HCT116 (cell line): ENCODE data around the gene GSTA4.

Experiments used
- CTCF ChIP-seq, 3 experiments: fragments of 200-600 bp in 1 of 3; sonication (generic) in 1 of 3; IDR thresholded peaks in 2 of 3; conservative IDR thresholded peaks in 1 of 3; 2 replicates each; pipeline ENCODE4 v1.5.1; 2012 to 2017; ENCODE audit warnings: low read depth in 2 of 3, low read length in 2 of 3, antibody characterized with exemption in 1 of 3, borderline replicate concordance in 1 of 3, control low read depth in 1 of 3, mild to moderate bottlenecking in 1 of 3, mixed read lengths in 1 of 3, mixed run types in 1 of 3, moderate library complexity in 1 of 3; ENCODE audit not compliant: insufficient read depth in 1 of 3
- EGR1 ChIP-seq: IDR thresholded peaks from 2 replicates; pipeline ENCODE4 v1.6.1; 2012; ENCODE audit warnings: low read depth
- EZH2 ChIP-seq: fragments of 200-600 bp; sonication (generic); IDR thresholded peaks from 2 replicates; pipeline ENCODE4 v1.6.1; 2017; ENCODE audit warnings: antibody characterized with exemption, mixed run types
- MAX ChIP-seq: IDR thresholded peaks from 2 replicates; pipeline ENCODE4 v1.6.1; 2012
- POLR2A ChIP-seq: IDR thresholded peaks from 2 replicates; pipeline ENCODE4 v1.7.0; 2011; ENCODE audit warnings: borderline replicate concordance; ENCODE audit not compliant: insufficient read depth, insufficient read length; ENCODE audit errors: extremely low read depth
- POLR2AphosphoS5 ChIP-seq: IDR thresholded peaks from 2 replicates; pipeline ENCODE4 v1.6.1; 2011; ENCODE audit warnings: mild to moderate bottlenecking, low read depth, low read length, moderate library complexity

DNA sequence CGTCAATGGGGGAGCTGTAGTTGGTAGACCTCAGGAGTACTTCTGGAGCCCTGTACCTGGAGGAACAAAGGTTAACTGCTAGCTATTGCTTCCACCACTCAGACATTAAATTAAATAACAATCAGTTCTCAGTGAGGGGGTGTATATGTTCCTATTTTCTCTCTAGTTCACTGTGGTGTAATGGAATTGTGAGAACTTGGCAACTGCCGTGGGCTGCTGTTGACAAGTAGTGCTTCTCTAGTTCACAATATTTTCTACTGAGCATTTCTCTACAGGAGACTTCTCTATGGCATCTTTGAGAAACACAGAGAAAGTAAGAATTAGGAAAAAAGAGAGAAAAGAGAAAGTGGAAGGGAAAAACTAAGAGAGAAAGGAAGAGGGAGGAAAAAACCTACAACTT lies 23.4 kb upstream of the GSTA4 start:
- no peak for TF ChIP-seq POLR2A
- TF ChIP-seq POLR2AphosphoS5, result no peak
- TF ChIP-seq MAX, result no peak
- TF ChIP-seq EGR1, result no peak
- TF ChIP-seq EZH2, result no peak
- TF ChIP-seq CTCF (IDR thresholded peaks at IDR 0.05 in 2 of 3, conservative IDR thresholded peaks at IDR 0.05 in 1 of 3; ENCODE audit: borderline replicate concordance in 1 of 3, insufficient read depth in 1 of 3, low read depth in 2 of 3, low read length in 2 of 3), result no peak
